PC-3 (cell line): ENCODE measurements around the gene COL6A1. TPM values are rescaled to one million over a fixed set of nuclear protein-coding genes. Genes with fewer than 3 reads are reported as not detected.

ENCODE experiments used
- ATAC-seq: fragments of 200-7000 bp; cut with Tn5 transposase; 2 replicates; pipeline ENCODE4 v1.9.1; 2020; ENCODE audit warnings: mild to moderate bottlenecking, moderate library complexity
- BruUV-seq: library from RNA; stranded (reverse); fragments of 400-500 nt; replicated peaks from 2 replicates; lab custom pipeline; 2021; lab: Mats Ljungman, UMichigan
- CTCF ChIA-PET: fragments of 300-600 bp; sonication (Branson Sonifier 250); formaldehyde crosslinking; loops from one replicate; lab custom pipeline; 2022; ENCODE audit warnings: antibody characterized with exemption; lab: Charles Lee
- POLR2A ChIA-PET: fragments of 300-600 bp; sonication (Branson Sonifier 250); formaldehyde crosslinking; loops from one replicate; lab custom pipeline; 2022; ENCODE audit warnings: antibody characterized with exemption; ENCODE audit not compliant: unreplicated experiment; lab: Charles Lee
- DNase-seq: peaks from one replicate; pipeline ENCODE4 v3.0.0-alpha.2; 2015
- H2AFZ ChIP-seq: fragments of 300-600 bp; sonication (generic); 2 replicates; pipeline ENCODE4 v1.6.0; 2016; ENCODE audit warnings: antibody characterized with exemption, low read length
- H3F3A ChIP-seq: fragments of 300-600 bp; sonication (generic); one replicate; pipeline ENCODE4 v1.6.0; 2017; ENCODE audit warnings: antibody characterized with exemption, low read length, control low read depth, mild to moderate bottlenecking; ENCODE audit not compliant: unreplicated experiment
- H3K27ac ChIP-seq: fragments of 300-600 bp; sonication (generic); 2 replicates; pipeline ENCODE4 v1.5.1; 2016; ENCODE audit warnings: mild to moderate bottlenecking, low read length
- H3K27me3 ChIP-seq: fragments of 300-600 bp; sonication (generic); 2 replicates; pipeline ENCODE4 v1.6.1; 2016; ENCODE audit warnings: low read length, mixed read lengths
- H3K36me3 ChIP-seq: fragments of 300-600 bp; sonication (generic); 2 replicates; pipeline ENCODE4 v1.6.1; 2016; ENCODE audit warnings: low read depth, mixed run types, low read length, mixed read lengths
- H3K4me1 ChIP-seq: fragments of 300-600 bp; sonication (generic); 2 replicates; pipeline ENCODE4 v1.5.1; 2016; ENCODE audit warnings: low read length; ENCODE audit not compliant: insufficient read depth
- H3K4me2 ChIP-seq: fragments of 300-600 bp; sonication (generic); 2 replicates; pipeline ENCODE4 v1.6.0; 2016; ENCODE audit warnings: low read length
- H3K4me3 ChIP-seq: fragments of 300-600 bp; sonication (generic); 2 replicates; pipeline ENCODE4 v1.5.1; 2016; ENCODE audit warnings: mild to moderate bottlenecking, low read length, mixed read lengths
- H3K79me2 ChIP-seq: fragments of 300-600 bp; sonication (generic); 2 replicates; pipeline ENCODE4 v1.6.1; 2017; ENCODE audit warnings: low read length, mixed read lengths
- H3K9ac ChIP-seq: fragments of 300-600 bp; sonication (generic); 2 replicates; pipeline ENCODE4 v1.6.0; 2016; ENCODE audit warnings: mild to moderate bottlenecking, low read length
- H3K9me2 ChIP-seq: fragments of 300-600 bp; sonication (generic); replicated peaks from 2 replicates; pipeline ENCODE4 v1.6.1; 2016; ENCODE audit warnings: mixed run types, low read length, mixed read lengths
- H3K9me3 ChIP-seq: fragments of 300-600 bp; sonication (generic); 2 replicates; pipeline ENCODE4 v1.6.1; 2016; ENCODE audit warnings: low read length, mixed read lengths
- H4K20me1 ChIP-seq: fragments of 300-600 bp; sonication (generic); 2 replicates; pipeline ENCODE4 v1.6.1; 2016; ENCODE audit warnings: low read length, mixed read lengths
- CTCF ChIP-seq: fragments of 300-600 bp; sonication (generic); conservative IDR thresholded peaks from 2 replicates; pipeline ENCODE4 v1.5.1; 2017; ENCODE audit warnings: antibody characterized with exemption, low read depth, mild to moderate bottlenecking, low read length
- EZH2 ChIP-seq: fragments of 300-600 bp; sonication (generic); IDR thresholded peaks from one replicate; pipeline ENCODE4 v1.6.1; 2017; ENCODE audit warnings: antibody characterized with exemption, mild to moderate bottlenecking, low read length; ENCODE audit not compliant: unreplicated experiment
- EZH2phosphoT487 ChIP-seq: fragments of 300-600 bp; sonication (generic); IDR thresholded peaks from 2 replicates; pipeline ENCODE4 v1.6.1; 2018; ENCODE audit warnings: mild to moderate bottlenecking, antibody characterized with exemption, low read length, borderline replicate concordance
- intact Hi-C: fragments of 100-400 bp; cut with micrococcal nuclease; formaldehyde crosslinking; loops from 2 replicates; pipeline ENCODE4 v1.9.0; 2023
- total RNA-seq: library from RNA; depleted of rRNA; stranded (reverse); fragments of >200 nt; gene quantifications from 2 replicates; pipeline ENCODE4 v1.2.3, GENCODE V29; 2014

Gene COL6A1
- total RNA-seq, 1 experiment from 2014 or later = 487 TPM

- no peaks in the 10 kb centered on the region for H3K9me3 ChIP-seq
Observed at GRCh38 chr21:46040707-46041106, 59.1 kb downstream of the COL6A1 start.

GRCh38 chr21:46041183-46041582 is 59.6 kb downstream of the COL6A1 start:
- no peaks in the 10 kb centered on the region for H3K79me2 ChIP-seq
- H3K4me3 ChIP-seq = no peak overlapping the region
- H3K36me3 ChIP-seq = no peaks in the 10 kb centered on the region
- intact Hi-C loops = no loop called here
- H3K4me1 ChIP-seq = no peaks in the 10 kb centered on the region
- ChIA-PET POLR2A (no interaction called here), CTCF (no interaction called here)
- H3F3A ChIP-seq = peaks cover 10% of the 10 kb centered on the region
- H3K9me2 ChIP-seq = no peaks in the 10 kb centered on the region
- H3K27ac ChIP-seq = no peak overlapping the region
- no peaks in the 10 kb centered on the region for H3K9me3 ChIP-seq
- H3K9ac ChIP-seq = no peak overlapping the region
- H3K4me2 ChIP-seq = no peak overlapping the region
- DNase-seq (no peak), ATAC-seq (no peak)
- H2AFZ ChIP-seq = no peak overlapping the region
- no peaks in the 10 kb centered on the region for H4K20me1 ChIP-seq
- no peak for TF ChIP-seq EZH2
- no peak for TF ChIP-seq EZH2phosphoT487
- TF ChIP-seq CTCF = no peak
- BruUV-seq = no TSS peak
- H3K27me3 ChIP-seq = no peaks in the 10 kb centered on the region

More at GRCh38 chr21:46040707-46041106, 59.1 kb downstream of the COL6A1 start:
- intact Hi-C loops = no loop called here
- no peak for TF ChIP-seq EZH2phosphoT487
- TF ChIP-seq CTCF = no peak
- no peak for TF ChIP-seq EZH2
- Histone ChIP-seq H3K4me3 (no peak overlapping the region), H3K79me2 (no peaks in the 10 kb centered on the region), H4K20me1 (no peaks in the 10 kb centered on the region), H3K27me3 (no peaks in the 10 kb centered on the region), H3K36me3 (no peaks in the 10 kb centered on the region), H2AFZ (no peak overlapping the region), H3K4me2 (no peak overlapping the region), H3K4me1 (no peaks in the 10 kb centered on the region), H3K9me2 (no peaks in the 10 kb centered on the region), H3K27ac (no peak overlapping the region), H3K9ac (no peak overlapping the region), H3F3A (peaks cover 5% of the 10 kb centered on the region)
- ChIA-PET POLR2A (no interaction called here), CTCF (no interaction called here)
- BruUV-seq = no TSS peak
- DNase-seq = no peak
- ATAC-seq = no peak

- no peak for DNase-seq
- no peaks in the 10 kb centered on the region for H4K20me1 ChIP-seq
- no TSS peak for BruUV-seq
- H3K27ac ChIP-seq = no peak overlapping the region
- no peak overlapping the region for H3K4me2 ChIP-seq
- no peak overlapping the region for H3K9ac ChIP-seq
- no peak for ATAC-seq
- ChIA-PET POLR2A (no interaction called here), CTCF (no interaction called here)
- peaks cover 15% of the 10 kb centered on the region for H3F3A ChIP-seq
- H3K36me3 ChIP-seq = no peaks in the 10 kb centered on the region
- intact Hi-C loops = no loop called here
- H3K9me3 ChIP-seq = no peaks in the 10 kb centered on the region
- H3K79me2 ChIP-seq = no peaks in the 10 kb centered on the region
- H3K4me3 ChIP-seq = no peak overlapping the region
- no peak overlapping the region for H2AFZ ChIP-seq
- H3K4me1 ChIP-seq = peaks cover 18% of the 10 kb centered on the region
- no peaks in the 10 kb centered on the region for H3K9me2 ChIP-seq
- no peaks in the 10 kb centered on the region for H3K27me3 ChIP-seq
- no peak for TF ChIP-seq EZH2
- TF ChIP-seq EZH2phosphoT487 = no peak
- no peak for TF ChIP-seq CTCF
Observed at GRCh38 chr21:46045154-46045553, 63.6 kb downstream of the COL6A1 start.
